RKO (cell line): ENCODE measurements around the gene OTUD7B.

Experiments used
- DNase-seq: peaks from one replicate; pipeline ENCODE4 v3.0.0-alpha.2; 2016; ENCODE audit warnings: low spot score

OTUD7B gene

DNA sequence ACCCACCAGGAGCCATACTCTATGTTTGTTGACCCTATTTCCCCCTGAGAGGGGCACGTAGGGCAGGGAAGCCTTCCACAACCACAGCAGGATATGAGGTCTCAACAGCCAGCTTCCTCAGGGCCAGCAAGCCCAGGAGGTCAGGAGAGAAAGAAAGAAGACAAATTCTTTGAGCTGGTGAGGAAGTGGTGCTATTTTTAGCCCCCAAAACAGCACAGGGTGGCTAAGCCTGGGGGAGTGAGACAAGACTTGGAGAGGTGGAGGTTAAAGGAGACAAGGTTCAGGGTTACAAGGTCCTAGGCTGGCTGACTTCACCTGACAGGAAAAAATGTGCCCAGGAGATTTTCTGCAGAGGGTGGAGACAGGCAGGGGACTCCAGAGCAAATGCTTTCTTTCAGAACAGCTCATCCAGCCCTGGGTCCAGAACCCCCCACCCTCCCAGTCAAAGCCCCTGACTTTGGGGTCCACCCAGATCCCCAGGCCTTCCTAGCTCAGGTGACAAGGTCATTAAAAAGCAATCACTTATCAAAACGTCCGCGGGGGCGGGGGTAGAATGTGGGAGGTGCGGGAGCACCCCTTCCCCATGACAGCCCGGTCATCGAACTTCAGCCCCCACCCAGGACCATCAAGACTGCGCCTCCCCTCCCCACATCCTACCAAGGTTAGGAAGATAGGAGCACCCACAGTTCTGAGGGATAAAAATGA is 94.2 kb downstream of the OTUD7B start:
- no peak for DNase-seq

DNA sequence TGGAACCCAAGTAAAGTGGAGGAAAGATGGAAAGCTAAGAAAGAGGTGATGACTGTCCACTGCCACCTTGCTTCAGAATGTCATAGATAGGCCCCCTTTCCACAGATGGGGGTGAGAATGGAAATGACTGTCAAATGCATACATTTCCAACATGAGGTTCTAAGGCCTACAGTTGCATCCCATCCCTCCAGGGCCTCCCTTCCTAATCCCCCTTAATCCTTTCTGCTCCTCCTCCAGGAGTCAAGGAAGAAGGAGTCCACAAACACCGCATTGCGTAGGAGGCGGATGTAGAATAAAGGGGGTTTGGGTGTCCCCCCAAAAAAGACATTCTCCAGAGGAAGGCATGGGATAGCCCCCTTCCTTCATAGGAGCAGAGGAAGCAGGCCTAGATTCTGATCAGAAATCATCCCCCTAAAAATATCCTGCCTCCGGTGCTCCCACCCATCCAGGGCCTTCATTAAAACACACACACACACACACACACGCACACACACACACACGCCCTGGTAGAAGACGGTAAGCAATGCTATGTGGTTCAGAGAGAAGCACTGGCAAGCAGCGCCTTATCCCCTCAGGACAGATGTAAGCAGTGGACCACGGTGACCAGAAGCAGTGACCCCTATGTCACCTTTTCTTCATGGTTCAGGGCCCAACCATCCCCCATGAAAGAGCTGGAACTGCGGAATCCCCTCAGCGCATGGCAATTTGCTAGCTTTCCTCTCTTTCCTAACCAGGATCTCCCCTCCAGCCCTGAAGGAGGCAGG is 94.9 kb downstream of the OTUD7B start:
- no peak for DNase-seq

DNA sequence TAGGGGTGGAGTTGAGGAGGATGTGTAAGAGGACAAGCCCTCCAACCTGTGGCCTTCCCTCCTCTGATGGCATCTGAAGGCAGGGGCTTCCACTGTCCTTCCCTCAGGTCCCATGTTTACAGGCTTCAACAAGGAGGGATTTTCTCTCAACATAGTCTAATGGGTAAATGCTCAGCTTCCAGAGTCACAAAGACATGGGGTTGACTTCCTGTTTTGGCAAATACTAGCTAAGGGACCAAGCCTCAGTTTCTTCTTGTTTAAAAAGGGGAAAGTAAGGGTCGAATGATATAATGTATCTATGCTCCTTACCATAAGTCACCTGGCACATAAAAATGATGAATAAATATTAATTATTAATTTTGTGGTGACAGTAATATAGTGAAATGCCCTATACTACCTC is 96.0 kb downstream of the OTUD7B start:
- DNase-seq, result no peak

DNA sequence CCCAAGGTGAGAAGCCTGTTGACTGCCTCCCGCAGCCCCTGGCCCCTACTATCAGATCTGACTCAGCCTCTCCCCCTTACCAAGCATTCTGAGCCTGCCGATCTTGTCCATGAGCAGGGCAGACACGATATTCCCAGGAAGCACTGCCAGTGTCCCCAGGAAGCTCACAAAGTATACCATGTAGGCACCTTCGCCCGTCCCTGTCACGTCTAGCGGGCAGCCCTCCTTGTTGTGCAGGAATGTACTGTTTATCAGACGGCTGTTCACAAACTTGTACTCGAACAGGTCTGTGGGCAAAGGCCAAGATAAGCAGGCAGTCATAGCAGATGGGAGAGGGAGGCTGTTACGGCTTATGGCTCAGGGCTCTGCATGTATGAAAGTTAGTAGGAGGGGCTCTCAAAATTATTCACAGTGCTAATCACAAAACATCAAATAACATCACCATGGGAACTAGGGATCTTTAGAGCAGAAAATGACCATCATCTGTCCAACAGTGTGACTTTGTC is 103.9 kb downstream of the OTUD7B start:
- no peak for DNase-seq

DNA sequence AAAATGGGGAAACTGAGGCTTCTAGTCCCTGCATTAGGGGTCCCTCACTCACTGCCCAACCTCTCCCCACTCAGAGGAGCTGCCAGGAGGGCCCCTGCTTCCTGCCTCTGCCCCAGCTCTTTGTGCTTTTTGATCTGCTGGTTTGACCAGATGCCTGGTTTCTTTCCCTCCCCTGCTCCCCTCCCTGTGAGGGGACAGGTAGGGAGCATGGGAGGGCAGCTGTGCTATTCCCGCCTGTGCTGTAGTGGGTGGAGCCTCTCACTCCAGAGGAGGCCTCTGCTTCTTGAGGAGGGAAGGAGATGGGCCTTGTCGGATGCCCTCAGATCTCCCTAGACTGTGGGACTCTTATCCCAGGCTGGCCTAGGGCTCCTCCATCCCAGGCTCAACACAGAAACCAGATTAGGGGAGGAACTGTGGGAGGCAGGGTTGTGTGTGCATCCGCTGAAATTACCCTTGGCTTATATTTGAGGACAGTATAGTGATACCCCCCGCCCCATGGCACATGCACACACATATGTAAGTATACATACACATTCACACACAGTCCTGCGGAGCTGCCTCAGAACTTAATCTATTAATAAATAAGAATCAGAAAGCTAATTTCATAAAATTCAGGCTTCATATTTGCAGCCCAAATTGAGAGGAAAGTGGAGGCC is 106.6 kb downstream of the OTUD7B start:
- no peak for DNase-seq

DNA sequence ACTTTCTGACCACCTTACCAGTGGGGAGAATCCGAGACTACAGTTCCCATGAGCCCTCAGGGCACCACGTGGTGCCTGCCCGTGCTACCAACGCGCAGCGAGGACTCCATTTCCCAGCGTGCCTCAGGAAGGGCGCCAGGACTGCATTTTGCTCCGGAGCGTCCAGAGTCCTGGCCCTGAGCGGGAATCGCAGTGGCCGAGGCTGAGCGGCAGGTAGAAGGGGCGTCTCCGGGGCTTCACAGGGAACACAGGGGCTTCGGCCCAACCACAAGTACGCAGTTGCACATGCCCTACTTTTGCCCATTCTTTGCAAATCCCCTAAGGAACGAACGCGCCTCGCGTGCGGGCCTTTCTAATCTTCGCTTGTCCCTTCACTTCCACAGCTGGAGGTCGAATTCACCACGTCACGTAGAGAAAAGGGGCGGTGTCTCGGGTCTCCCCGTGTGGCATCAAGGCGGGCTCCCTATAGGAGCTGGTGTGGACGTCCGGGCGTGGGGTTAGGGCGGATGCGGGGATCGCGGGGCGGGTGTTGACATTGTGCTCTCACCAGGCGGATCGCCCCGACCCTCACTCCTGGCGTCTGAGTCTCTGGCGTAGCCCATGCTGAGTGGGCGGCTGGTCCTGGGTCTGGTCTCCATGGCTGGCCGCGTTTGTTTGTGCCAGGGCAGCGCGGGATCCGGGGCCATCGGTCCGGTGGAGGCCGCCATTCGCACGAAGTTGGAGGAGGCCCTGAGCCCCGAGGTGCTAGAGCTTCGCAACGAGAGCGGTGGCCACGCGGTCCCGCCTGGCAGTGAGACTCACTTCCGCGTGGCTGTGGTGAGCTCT is 110.9 kb downstream of the OTUD7B start, which contains the start of gene BOLA1:
Gene BOLA1, plus strand, starts transcription at position 109 of the 825 bp plus-strand sequence. Its CDS starts 492 bp downstream, at position 601.
- DNase-seq, result no peak

DNA sequence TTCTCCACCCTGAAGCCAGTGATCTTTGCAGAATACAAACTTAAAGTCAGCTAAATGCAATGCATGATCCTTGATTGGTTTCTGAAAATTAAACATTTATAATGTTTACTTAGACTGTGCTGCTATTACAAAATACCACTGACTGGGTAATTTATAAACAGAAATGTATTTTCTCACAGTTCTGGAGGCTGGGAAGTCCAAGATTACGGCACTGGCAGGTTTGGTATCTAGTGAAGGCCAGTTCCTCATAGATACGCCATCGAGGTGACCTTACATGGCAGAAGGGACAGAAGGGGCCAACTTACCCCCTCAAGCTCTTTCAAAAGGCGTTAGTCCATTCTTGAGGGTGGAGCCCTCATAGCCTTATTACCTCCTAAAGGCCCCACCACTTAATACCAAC is 114.0 kb downstream of the OTUD7B start:
- DNase-seq, result no peak

DNA sequence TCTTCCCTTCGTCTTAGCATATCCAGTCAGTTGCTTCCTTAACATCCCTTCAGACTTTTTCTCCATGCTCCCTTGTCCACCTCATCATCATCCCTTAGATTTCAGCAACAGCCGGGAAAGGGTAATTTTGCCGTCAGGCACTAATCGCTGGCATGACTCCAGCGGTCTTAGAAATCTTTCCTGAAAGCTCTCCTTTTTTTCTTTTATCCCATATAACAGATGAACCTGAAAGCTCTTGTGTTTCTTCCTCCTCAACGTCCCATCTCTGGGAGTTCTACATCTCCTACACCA is 121.6 kb downstream of the OTUD7B start:
- DNase-seq, result no peak

DNA sequence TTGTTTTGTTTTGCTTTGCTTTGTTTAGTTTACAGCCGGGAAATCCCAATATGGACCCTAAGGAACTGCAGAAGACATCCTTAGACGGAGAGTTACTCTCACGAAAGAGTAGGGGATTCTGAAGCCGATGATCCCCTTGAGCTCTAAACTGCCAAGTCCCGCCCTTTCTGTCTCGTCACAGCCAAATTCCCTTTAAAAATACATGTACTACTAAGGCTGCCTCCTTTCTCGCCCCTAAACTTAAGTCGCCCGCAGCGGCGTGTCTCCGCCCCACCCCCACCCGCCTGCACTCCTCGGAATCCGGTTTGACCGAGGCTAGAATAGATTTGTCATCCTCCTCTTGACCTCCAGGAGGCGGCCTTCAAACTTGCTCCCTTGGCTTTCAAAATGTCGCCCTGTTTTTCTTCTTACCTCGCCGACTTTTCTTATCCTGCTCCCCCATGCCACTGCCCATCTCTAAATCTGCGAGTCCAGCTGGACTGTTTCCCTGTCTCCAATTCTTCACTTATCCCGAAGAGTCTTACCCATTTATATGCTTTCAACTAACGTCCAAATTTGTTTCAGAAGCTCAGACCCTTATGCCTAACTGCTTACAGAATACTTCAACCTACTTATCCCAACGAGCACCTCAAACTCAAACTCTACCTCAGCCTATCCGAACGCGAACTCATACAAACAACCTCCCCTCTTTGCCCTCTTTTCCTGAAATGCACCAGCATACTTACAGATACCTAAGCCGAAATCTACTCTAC is 122.1 kb downstream of the OTUD7B start:
- peak; percentile 93 for DNase-seq
